GM12878 (cell line): Measurements from ENCODE around the gene ANAPC2. TPM values are rescaled to one million over a fixed set of nuclear protein-coding genes. Genes with fewer than 3 reads are reported as not detected.
A peak's percentile ranks its signal among the peaks of the same experiment; 100 is the strongest.

Experiments used
- EGR1 ChIP-seq, 2 experiments: IDR thresholded peaks; 1 replicate in 1 of 2; 2 replicates in 1 of 2; pipeline ENCODE4 v1.6.1; 2011 to 2012; ENCODE audit warnings: low read depth in 2 of 2, low read length in 2 of 2, borderline replicate concordance in 1 of 2, mild to moderate bottlenecking in 1 of 2, moderate library complexity in 1 of 2
- MYB ChIP-seq: fragments of 150-350 bp; IDR thresholded peaks from 2 replicates; pipeline ENCODE4 v1.6.1; 2014; ENCODE audit warnings: mild to moderate bottlenecking, low read depth, low read length, borderline replicate concordance
- NFYB ChIP-seq: IDR thresholded peaks from 2 replicates; pipeline ENCODE4 v1.6.1; 2011; ENCODE audit warnings: low read depth, mild to moderate bottlenecking, low read length, improper control_type of control experiment, moderate library complexity; ENCODE audit not compliant: insufficient read depth
- NRF1 ChIP-seq: conservative IDR thresholded peaks from 2 replicates; pipeline ENCODE4 v1.6.1; 2011; ENCODE audit warnings: mild to moderate bottlenecking, low read depth, low read length, improper control_type of control experiment
- POLR2A ChIP-seq: IDR thresholded peaks from 2 replicates; pipeline ENCODE4 v1.6.1; 2011; ENCODE audit warnings: low read depth, mild to moderate bottlenecking, low read length
- TCF7 ChIP-seq: IDR thresholded peaks from 2 replicates; pipeline ENCODE4 v1.6.1; 2014; ENCODE audit warnings: antibody characterized with exemption, borderline replicate concordance
- polyA plus RNA-seq, 11 experiments: library from polyadenylated mRNA; depleted of rRNA in 4 of 11; unstranded in 6 of 11; stranded (reverse) in 5 of 11; fragments of >200 nt; fragmentation: Nextera tagmentation in 4 of 11; fragmentation: Illumina TruSeq in 1 of 11; extraction: Ambion mirVana in 4 of 11; extraction: Trizol in 1 of 11; gene quantifications; 1 replicate in 1 of 11; 2 replicates in 10 of 11; pipeline versions ENCODE4 v1.2.1 to v1.2.3, GENCODE V29; 2011 to 2016; ENCODE audit warnings: inconsistent platforms in 2 of 11, missing spikeins in 2 of 11, low read depth in 1 of 11
- total RNA-seq, 4 experiments: library from RNA; depleted of rRNA in 3 of 4; stranded (reverse); fragments of >200 nt in 3 of 4; fragmentation: Illumina TruSeq in 1 of 4; extraction: Trizol in 1 of 4; gene quantifications; 2 replicates each; pipeline versions ENCODE4 v1.2.1 to v1.2.3, GENCODE V29; 2013 to 2021
- TF ChIP-seq, protein P1 (sequence below): fragments of 450-650 bp; IDR thresholded peaks from 2 replicates; pipeline ENCODE4 v1.6.1; 2017; ENCODE audit warnings: mild to moderate bottlenecking, moderate library complexity
- TF ChIP-seq, protein P2 (sequence below): fragments of 450-650 bp; IDR thresholded peaks from 2 replicates; pipeline ENCODE4 v1.6.1; 2016; ENCODE audit warnings: mild to moderate bottlenecking, moderate library complexity, borderline replicate concordance

Gene ANAPC2
- total and polyA plus RNA-seq, 10 of the 15 experiments (the other 5 are each of a cell fraction or from before 2014, with no cell fraction given) = 0.03 to 65.2 (median 20.5) TPM

DNA sequence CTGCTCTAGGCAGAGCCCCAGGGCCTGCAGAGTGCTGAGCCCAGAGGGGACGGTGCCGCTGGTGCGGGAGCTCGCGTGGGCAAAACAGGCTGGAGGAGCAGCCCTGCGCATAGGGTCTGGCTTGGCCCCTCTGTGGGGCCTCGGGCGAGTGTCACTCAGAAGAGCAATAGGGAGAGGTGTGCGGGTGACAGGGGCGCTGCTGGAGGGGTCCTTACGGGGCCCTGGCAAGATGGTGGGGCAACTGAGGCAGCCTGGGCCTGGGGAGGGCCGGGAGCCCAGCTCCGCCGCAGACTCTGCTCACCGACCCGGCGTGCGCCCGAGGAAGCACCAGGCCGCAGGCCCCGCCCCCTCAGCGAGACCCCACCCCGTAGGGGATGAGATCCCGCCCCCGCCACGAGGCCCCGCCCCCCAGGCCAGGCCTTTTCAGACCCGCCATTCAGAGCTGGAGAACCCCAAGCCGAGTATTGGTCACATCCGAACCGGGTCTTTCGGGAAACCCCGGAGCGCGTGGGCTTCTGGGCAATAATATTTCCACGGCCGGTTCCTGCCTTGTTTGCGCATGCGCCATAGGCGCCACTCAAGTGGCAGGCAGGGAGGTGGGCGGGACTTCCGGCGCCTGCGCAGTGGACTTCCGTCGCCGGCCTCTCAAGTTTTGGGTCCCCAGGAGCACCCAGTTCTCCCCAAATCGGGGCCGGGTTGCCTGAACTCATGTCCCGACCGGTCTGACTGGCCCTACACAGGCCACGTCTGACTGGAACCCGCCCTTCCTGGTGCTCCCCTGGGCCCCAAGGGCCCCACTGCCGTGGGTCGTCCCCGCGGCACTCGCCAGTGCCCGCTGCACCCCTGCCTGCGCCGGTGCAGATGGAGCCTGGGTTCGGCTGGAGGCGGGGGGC, 35.0 kb upstream of the ANAPC2 start (continued):
- TF ChIP-seq, protein P1, sequence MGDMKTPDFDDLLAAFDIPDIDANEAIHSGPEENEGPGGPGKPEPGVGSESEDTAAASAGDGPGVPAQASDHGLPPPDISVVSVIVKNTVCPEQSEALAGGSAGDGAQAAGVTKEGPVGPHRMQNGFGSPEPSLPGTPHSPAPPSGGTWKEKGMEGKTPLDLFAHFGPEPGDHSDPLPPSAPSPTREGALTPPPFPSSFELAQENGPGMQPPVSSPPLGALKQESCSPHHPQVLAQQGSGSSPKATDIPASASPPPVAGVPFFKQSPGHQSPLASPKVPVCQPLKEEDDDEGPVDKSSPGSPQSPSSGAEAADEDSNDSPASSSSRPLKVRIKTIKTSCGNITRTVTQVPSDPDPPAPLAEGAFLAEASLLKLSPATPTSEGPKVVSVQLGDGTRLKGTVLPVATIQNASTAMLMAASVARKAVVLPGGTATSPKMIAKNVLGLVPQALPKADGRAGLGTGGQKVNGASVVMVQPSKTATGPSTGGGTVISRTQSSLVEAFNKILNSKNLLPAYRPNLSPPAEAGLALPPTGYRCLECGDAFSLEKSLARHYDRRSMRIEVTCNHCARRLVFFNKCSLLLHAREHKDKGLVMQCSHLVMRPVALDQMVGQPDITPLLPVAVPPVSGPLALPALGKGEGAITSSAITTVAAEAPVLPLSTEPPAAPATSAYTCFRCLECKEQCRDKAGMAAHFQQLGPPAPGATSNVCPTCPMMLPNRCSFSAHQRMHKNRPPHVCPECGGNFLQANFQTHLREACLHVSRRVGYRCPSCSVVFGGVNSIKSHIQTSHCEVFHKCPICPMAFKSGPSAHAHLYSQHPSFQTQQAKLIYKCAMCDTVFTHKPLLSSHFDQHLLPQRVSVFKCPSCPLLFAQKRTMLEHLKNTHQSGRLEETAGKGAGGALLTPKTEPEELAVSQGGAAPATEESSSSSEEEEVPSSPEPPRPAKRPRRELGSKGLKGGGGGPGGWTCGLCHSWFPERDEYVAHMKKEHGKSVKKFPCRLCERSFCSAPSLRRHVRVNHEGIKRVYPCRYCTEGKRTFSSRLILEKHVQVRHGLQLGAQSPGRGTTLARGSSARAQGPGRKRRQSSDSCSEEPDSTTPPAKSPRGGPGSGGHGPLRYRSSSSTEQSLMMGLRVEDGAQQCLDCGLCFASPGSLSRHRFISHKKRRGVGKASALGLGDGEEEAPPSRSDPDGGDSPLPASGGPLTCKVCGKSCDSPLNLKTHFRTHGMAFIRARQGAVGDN = peak; percentile 30; the same call in 1 of the 2 replicates
- TF ChIP-seq MYB (no peak), EGR1 (IDR thresholded peaks at IDR 0.05; ENCODE audit: borderline replicate concordance in 1 of 2, low read depth in 2 of 2, low read length in 2 of 2) (no peak; a peak in 1 of 3 replicates), TCF7 (no peak), NFYB (peak; percentile 83; the same call in 1 of the 2 replicates), POLR2A (peak; percentile 79), NRF1 (peak; percentile 68)
- TF ChIP-seq, protein P2, sequence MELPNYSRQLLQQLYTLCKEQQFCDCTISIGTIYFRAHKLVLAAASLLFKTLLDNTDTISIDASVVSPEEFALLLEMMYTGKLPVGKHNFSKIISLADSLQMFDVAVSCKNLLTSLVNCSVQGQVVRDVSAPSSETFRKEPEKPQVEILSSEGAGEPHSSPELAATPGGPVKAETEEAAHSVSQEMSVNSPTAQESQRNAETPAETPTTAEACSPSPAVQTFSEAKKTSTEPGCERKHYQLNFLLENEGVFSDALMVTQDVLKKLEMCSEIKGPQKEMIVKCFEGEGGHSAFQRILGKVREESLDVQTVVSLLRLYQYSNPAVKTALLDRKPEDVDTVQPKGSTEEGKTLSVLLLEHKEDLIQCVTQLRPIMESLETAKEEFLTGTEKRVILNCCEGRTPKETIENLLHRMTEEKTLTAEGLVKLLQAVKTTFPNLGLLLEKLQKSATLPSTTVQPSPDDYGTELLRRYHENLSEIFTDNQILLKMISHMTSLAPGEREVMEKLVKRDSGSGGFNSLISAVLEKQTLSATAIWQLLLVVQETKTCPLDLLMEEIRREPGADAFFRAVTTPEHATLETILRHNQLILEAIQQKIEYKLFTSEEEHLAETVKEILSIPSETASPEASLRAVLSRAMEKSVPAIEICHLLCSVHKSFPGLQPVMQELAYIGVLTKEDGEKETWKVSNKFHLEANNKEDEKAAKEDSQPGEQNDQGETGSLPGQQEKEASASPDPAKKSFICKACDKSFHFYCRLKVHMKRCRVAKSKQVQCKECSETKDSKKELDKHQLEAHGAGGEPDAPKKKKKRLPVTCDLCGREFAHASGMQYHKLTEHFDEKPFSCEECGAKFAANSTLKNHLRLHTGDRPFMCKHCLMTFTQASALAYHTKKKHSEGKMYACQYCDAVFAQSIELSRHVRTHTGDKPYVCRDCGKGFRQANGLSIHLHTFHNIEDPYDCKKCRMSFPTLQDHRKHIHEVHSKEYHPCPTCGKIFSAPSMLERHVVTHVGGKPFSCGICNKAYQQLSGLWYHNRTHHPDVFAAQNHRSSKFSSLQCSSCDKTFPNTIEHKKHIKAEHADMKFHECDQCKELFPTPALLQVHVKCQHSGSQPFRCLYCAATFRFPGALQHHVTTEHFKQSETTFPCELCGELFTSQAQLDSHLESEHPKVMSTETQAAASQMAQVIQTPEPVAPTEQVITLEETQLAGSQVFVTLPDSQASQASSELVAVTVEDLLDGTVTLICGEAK = peak; percentile 95
